Testis (tissue), 2 donors: ENCODE results near the gene DPP6.

Source experiments
- POLR2A ChIP-seq: fragments of 450-650 bp; IDR thresholded peaks from one replicate; pipeline ENCODE4 v1.6.1; 2017; ENCODE audit warnings: antibody characterized with exemption, mild to moderate bottlenecking, moderate library complexity
- TF ChIP-seq, protein P1 (sequence below), 3 experiments: fragments of 450-650 bp in 2 of 3; fragments of 200-600 bp in 1 of 3; sonication (generic) in 1 of 3; IDR thresholded peaks; one replicate each; pipeline ENCODE4 v1.5.1; 2016 to 2019; ENCODE audit warnings: antibody characterized with exemption in 3 of 3, mild to moderate bottlenecking in 2 of 3, moderate library complexity in 1 of 3

DNA sequence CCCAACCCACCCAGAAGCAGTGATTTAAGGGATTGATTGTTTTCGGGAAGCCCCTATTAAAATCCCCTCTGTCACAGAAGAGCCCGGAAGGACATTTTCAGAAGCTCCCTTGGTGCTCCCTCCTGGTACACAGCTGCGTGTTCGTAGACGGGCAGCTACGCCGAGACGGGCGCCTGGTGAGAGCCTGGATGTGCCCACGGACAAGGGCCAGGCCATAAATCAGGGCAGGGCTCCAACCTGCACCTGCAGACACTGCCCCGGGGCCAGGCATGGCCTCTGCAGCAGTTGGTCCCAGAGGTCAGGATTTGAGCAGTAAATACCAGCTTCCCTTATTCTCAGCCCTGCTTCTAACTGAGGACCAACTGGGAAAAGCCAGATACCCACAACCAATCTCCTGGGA lies 843.9 kb downstream of the DPP6 start:
- no peak for TF ChIP-seq POLR2A
- TF ChIP-seq, protein P1, sequence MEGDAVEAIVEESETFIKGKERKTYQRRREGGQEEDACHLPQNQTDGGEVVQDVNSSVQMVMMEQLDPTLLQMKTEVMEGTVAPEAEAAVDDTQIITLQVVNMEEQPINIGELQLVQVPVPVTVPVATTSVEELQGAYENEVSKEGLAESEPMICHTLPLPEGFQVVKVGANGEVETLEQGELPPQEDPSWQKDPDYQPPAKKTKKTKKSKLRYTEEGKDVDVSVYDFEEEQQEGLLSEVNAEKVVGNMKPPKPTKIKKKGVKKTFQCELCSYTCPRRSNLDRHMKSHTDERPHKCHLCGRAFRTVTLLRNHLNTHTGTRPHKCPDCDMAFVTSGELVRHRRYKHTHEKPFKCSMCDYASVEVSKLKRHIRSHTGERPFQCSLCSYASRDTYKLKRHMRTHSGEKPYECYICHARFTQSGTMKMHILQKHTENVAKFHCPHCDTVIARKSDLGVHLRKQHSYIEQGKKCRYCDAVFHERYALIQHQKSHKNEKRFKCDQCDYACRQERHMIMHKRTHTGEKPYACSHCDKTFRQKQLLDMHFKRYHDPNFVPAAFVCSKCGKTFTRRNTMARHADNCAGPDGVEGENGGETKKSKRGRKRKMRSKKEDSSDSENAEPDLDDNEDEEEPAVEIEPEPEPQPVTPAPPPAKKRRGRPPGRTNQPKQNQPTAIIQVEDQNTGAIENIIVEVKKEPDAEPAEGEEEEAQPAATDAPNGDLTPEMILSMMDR (IDR thresholded peaks at IDR 0.05): no peak
